Measurements from ENCODE around the gene MYT1.

MYT1 gene

DNA sequence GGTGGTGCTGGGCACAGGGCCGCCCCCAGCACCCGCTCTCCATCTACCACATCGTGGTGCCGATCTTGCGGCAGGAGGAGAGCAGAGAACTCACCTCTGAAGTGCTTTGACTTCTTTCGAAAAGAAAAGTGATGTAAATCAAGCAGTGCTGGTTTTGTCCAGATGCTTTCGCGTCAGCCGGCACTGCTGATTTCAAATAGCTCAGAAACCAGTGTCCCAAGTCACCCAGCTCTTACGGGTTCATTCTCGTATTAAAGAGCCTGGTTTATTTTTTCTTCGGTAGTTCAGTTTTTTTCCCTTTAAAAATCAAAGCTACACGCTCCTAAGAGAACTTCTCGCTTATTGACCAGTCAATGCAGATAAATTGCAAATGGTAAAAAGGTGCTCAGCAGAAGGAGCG, 32.1 kb downstream of the MYT1 start:
- DNase-seq: no peak

DNA sequence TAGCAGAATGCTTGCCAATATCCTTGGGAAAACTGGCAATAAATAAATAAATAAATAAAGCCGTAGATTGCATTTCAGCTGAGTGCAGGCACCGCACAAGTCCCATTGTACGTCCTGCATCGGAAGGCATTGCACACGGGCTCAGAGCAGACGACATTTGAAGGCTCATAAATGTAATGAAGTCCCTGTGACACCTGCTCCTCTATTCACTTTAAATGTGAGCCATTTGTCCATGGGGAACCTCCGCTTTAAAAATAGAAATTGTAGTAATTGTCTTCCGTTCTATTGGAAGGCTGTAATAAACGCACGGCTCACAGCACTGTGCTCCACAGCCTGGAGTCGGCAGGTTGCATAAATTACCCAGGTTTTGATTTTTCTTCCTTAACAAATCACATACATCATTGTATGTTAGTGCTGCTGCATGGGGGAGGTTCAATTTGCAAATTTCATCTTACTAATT, 32.6 kb downstream of the MYT1 start:
- no peak for DNase-seq

DNA sequence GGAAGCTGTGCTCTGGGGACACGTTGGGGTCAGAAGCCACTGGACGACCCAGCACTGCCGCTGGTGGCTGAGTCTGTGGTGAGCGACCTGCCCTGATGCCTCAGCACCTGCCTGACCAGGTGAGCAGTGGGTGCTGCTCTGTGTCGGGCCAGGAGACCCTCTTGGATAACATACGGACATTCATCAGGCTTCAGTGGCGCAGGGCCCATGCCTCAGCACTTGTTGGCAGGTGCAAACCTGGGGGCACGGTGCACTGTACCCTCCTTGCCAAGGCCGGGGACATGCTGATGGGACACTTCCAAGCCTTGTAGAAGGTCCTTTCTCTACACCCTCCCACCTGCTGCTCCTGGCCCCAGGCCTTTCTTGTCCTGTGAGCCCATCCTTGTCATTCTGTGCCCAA, 34.1 kb downstream of the MYT1 start:
- DNase-seq: no peak

DNA sequence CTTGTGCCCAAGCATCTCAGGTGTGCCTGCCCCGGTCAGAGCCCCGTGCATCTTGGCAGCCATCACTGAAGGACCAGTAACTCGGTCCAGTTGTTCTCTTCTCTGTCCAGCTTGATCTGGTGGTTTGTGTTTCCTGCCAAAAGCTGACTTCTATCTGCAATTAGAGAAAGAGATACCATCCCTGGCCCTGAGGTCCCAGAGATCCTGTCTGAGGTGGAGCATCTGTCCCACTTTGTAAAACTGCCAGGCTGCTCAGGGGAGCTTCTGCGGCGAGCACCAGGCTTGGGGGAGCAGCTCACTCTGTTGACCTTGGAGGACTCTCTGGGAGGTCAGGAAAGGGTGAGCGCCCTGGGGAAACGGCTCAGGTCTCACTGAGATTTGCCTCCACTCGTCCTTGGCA, 35.1 kb downstream of the MYT1 start:
- DNase-seq: no peak

- DNase-seq: no peak
Observed at GRCh38 chr20:64200740-64201139, 36.5 kb downstream of the MYT1 start.

- no peak for DNase-seq
Observed at GRCh38 chr20:64201653-64202052, 37.4 kb downstream of the MYT1 start.

GRCh38 chr20:64203037-64203777, 39.0 kb downstream of the MYT1 start:
- DNase-seq: no peak

DNA sequence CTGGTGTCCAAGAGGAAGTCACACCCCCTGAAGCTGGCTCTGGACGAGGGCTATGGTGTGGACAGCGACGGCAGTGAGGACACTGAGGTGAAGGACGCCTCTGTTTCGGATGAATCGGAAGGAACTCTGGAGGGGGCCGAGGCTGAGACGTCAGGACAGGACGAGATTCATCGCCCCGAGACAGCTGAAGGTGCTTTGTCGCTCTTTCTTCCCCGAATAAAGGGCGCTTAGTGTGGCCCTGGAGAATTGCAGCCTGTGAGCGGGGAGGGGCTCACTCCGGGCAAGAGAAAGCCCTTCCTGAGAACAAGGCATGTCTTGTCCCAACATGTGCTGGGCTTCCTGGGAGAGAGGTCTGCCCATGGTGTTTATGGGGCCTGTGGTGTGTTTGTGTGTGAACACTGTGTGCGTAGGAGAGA, 41.4 kb downstream of the MYT1 start:
- DNase-seq: no peak

DNA sequence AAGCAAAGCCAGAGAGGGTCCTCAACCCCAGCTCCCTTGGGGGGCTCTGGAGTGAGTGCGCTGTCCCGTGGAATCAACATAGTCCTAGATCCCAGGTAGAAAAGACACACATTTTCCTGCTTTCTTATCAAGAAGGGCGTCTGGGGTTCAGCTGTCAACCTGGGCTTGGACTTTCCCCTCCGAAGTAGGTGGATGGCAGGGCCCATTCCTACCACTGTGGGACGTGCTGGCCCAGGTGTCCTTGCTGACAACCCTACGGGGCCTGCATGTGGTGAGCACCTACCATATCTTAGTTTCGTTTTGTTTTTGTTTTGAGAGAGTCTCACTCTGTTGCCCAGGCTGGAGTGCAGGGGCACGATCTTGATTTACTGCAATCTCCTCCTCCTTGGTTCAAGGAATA, 42.4 kb downstream of the MYT1 start:
- DNase-seq: no peak

DNA sequence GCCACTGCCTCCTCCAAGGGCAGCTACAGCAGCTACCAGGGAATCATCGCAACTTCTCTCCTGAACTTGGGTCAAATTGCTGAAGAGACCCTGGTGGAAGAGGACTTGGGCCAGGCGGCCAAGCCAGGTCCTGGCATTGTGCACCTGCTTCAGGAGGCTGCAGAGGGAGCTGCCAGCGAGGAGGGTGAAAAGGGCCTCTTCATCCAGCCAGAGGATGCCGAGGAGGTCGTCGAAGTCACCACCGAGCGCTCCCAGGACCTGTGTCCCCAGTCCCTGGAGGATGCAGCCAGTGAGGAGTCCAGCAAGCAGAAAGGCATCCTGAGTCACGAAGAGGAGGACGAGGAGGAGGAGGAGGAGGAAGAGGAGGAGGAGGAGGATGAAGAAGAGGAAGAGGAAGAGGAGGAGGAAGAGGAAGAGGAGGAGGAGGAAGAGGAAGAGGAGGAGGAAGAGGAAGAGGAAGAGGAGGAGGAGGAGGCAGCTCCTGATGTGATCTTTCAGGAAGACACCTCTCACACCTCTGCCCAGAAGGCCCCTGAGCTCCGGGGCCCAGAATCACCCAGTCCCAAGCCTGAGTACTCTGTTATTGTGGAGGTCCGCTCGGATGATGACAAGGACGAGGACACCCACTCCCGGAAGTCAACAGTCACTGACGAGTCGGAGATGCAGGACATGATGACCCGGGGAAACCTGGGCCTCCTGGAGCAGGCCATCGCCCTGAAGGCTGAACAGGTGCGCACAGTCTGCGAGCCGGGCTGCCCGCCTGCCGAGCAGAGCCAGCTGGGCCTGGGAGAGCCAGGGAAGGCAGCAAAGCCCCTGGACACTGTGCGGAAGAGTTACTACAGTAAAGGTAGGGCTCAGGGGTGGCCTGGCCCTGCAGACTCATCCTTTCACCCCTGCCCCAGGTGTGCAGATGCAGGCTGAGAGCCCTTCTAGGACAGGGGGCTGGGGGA, 43.7 kb downstream of the MYT1 start:
- no peak for DNase-seq

GRCh38 chr20:64209148-64209547, 44.9 kb downstream of the MYT1 start:
- DNase-seq: no peak

GRCh38 chr20:64210656-64211369, 46.6 kb downstream of the MYT1 start:
- no peak for DNase-seq

DNA sequence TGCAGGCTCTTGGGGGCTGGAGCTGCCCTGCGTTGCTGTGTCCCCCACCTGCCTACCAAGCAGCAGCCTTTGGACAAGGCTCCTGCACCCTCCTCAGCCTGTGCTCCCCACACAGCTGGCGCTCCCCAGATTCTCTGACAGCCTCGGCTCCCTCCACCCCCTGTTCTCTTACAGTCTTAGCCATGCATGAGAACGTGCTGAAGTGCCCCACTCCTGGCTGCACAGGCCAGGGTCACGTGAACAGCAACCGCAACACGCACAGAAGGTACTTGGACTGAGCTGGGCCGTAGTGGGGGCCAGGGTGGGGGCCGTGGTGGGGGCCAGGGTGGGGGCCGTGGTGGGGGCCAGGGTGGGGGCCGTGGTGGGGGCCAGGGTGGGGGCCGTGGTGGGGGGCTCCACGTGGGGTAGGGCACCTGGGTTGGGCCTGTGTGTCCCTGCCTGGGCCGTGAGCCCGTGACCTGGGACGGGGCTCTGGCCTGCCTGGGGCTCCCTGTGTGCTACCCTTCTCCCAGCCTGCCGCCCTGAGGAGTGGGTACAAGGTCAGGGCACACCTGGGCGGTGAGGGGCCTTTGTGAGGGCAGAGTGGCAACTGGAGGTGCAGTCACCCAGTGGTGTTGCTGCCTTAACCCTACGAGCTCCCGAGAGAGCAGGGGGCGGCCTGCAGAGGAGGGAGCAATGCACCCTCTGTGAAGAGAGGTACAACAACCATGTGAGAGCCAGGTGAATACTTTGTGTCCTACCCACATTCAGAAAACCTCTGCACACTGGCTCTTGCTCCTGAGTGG, 47.8 kb downstream of the MYT1 start:
- DNase-seq: no peak

GRCh38 chr20:64212755-64213154, 48.5 kb downstream of the MYT1 start:
- DNase-seq: peak; percentile 28

DNA sequence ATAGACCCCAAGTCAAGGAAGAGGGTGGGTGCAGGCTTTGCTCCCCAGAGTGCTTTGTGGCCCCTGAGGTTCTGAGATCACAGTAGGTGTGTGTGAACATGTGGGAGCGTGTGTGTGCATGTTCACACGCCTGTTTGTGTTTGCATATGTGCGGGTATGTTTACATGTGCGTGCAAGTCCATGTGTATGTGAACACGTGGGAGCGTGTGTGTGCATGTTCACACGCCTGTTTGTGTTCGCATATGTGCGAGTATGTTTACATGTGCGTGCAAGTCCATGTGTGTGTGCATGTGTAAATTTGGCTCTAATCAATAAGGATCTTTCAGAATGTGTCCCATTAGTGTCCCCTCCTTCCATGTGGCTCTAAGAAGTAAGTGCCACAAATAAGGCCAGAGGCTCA, 49.9 kb downstream of the MYT1 start:
- no peak for DNase-seq

DNA sequence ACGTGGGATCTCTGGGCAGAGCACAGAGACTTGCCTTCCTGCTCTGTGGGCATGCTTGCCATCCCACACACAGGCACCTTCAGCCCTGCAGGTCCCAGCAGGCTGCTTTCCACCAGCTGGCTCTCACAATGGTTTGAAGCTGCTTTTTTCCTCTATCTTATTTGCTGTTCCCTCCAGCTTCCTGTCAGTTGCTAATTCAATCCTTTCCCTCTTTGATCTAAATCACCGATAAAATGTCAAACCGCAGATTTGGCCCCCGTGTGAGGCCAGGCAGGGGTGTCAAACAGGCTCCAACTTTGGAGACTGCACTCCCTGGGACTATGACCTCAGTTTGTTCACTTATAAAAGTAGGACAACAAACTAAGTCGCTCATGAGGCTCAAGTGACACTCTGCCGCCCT, 50.7 kb downstream of the MYT1 start:
- DNase-seq: no peak

GRCh38 chr20:64216036-64216435, 51.8 kb downstream of the MYT1 start:
- no peak for DNase-seq

DNA sequence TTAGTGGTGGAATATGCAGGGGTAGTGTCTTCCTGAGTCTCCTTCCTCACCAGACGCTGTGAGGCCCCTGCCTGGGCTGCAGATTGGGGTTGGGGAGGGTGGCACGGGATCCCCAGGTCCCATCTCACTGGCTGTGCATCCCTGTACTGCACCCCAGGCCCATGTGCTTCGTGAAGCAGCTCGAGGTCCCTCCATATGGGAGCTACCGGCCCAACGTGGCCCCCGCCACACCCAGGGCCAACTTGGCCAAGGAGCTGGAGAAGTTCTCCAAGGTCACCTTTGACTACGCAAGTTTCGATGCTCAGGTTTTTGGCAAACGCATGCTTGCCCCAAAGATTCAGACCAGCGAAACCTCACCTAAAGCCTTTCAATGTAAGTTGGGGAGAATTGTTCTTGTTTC, 52.7 kb downstream of the MYT1 start:
- no peak for DNase-seq

DNA sequence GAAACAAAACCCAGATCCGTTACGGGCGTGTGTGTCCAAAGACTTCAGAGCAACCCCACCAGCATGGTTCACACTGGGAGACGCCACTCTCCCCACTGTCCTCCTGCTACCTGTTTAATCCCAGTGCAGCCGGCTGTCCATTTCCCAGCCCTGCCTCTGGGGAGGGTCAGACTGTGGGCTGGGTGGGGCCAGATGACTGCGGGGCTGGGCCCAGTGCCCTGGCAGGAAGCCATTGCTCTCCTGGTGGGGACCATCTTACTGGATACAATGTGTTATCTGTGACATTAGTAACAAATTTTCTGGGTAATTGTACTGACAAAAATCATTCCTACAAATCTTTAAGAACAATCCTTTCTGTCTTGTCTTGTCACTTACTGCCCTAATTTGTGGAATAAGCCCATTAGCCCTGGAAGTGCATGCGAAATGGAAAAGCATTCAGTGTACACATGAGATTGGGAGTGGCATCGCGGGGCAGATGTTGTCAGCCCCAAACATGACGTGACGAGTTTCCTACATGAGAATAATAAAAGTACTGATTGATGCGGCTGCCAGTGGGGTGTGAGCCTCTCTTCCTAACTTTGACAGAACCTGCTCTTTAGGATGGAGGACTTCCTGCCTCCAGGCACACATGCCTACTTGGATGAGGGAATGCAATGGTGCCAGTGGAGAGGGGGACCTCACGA, 53.4 kb downstream of the MYT1 start:
- DNase-seq: no peak

GRCh38 chr20:64219202-64219601, 55.0 kb downstream of the MYT1 start:
- DNase-seq: peak; percentile 24

GRCh38 chr20:64219730-64220129, 55.5 kb downstream of the MYT1 start:
- no peak for DNase-seq

DNA sequence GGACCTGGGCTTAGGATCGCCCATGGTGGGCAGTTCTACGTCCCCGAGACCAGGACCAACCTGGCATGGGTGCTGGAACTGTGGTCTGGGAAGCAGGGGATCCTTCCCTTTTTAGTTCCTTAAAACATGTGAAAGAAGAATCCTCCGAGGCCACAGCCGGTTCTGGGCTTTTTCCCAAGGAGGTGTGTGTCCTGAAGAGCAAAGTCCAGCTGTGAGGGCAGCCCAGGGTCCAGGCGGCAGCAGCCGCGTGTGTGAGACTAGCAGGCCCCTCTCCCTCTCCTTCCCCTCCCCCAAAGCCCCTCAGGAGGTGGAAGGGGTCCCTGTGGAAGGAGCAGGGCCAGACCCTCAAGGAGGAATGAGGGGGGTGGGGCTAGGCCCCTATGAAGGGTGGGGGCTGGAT, 56.2 kb downstream of the MYT1 start:
- no peak for DNase-seq

All from fibroblast of skin of abdomen (primary cell).